ENCODE results near the gene PRIM1.
"Not testable (repeated sequence)": the region's sequence is repeated elsewhere in the genome, so short reads cannot be mapped to it uniquely, and the experiment has no call there.

The PRIM1 gene

GRCh38 chr12:56776654-56777053, 24.5 kb upstream of the PRIM1 start:
- Histone ChIP-seq H3K4me3 (ENCODE audit: low read length) (no peak overlapping the region), H3K27me3 (ENCODE audit: insufficient read depth, low read length) (no peaks in the 10 kb centered on the region), H2AFZ (ENCODE audit: low read depth, low read length) (no peak overlapping the region), H3K36me3 (ENCODE audit: insufficient read depth, low read length) (no peaks in the 10 kb centered on the region), H3K9me3 (ENCODE audit: low read length) (no peaks in the 10 kb centered on the region), H3K4me1 (ENCODE audit: insufficient read depth, low read length) (no peaks in the 10 kb centered on the region)

- H3K27me3 ChIP-seq (ENCODE audit: insufficient read depth, low read length) = no peaks in the 10 kb centered on the region
- no peaks in the 10 kb centered on the region for H3K36me3 ChIP-seq (ENCODE audit: insufficient read depth, low read length)
- no peak overlapping the region for H3K4me3 ChIP-seq (ENCODE audit: low read length)
These were observed 23.5 kb upstream of the PRIM1 start for GRCh38 chr12:56775638-56776037.

GRCh38 chr12:56773113-56773512, 21.0 kb upstream of the PRIM1 start:
- Histone ChIP-seq H3K4me1 (ENCODE audit: insufficient read depth, low read length) (no peaks in the 10 kb centered on the region), H3K27me3 (ENCODE audit: insufficient read depth, low read length) (no peaks in the 10 kb centered on the region), H2AFZ (ENCODE audit: low read depth, low read length) (no peak overlapping the region), H3K4me3 (ENCODE audit: low read length) (no peak overlapping the region), H3K36me3 (ENCODE audit: insufficient read depth, low read length) (no peaks in the 10 kb centered on the region), H3K9me3 (ENCODE audit: low read length) (no peaks in the 10 kb centered on the region)

More at GRCh38 chr12:56775638-56776037, 23.5 kb upstream of the PRIM1 start:
- H3K9me3 ChIP-seq (ENCODE audit: low read length) = no peaks in the 10 kb centered on the region
- H3K4me1 ChIP-seq (ENCODE audit: insufficient read depth, low read length) = no peaks in the 10 kb centered on the region
- no peak overlapping the region for H2AFZ ChIP-seq (ENCODE audit: low read depth, low read length)

GRCh38 chr12:56772625-56773024, 20.5 kb upstream of the PRIM1 start:
- Histone ChIP-seq H3K4me3 (ENCODE audit: low read length) (no peak overlapping the region), H3K9me3 (ENCODE audit: low read length) (no peaks in the 10 kb centered on the region), H3K36me3 (ENCODE audit: insufficient read depth, low read length) (no peaks in the 10 kb centered on the region), H3K27me3 (ENCODE audit: insufficient read depth, low read length) (no peaks in the 10 kb centered on the region), H2AFZ (ENCODE audit: low read depth, low read length) (no peak overlapping the region), H3K4me1 (ENCODE audit: insufficient read depth, low read length) (no peaks in the 10 kb centered on the region)

- Histone ChIP-seq H3K4me1 (ENCODE audit: insufficient read depth, low read length) (no peaks in the 10 kb centered on the region), H3K36me3 (ENCODE audit: insufficient read depth, low read length) (no peaks in the 10 kb centered on the region), H3K27me3 (ENCODE audit: insufficient read depth, low read length) (no peaks in the 10 kb centered on the region), H3K9me3 (ENCODE audit: low read length) (no peaks in the 10 kb centered on the region), H3K4me3 (ENCODE audit: low read length) (no peak overlapping the region), H2AFZ (ENCODE audit: low read depth, low read length) (peak overlapping the region; percentile 7)
These were observed 17.7 kb upstream of the PRIM1 start for GRCh38 chr12:56769868-56770267.

- Histone ChIP-seq H3K9me3 (ENCODE audit: low read length) (no peaks in the 10 kb centered on the region), H3K4me3 (ENCODE audit: low read length) (no peak overlapping the region), H3K4me1 (ENCODE audit: insufficient read depth, low read length) (no peaks in the 10 kb centered on the region), H3K36me3 (ENCODE audit: insufficient read depth, low read length) (no peaks in the 10 kb centered on the region), H3K27me3 (ENCODE audit: insufficient read depth, low read length) (no peaks in the 10 kb centered on the region), H2AFZ (ENCODE audit: low read depth, low read length) (no peak overlapping the region)
These were observed 16.3 kb upstream of the PRIM1 start for GRCh38 chr12:56768424-56768823.

- no peaks in the 10 kb centered on the region for H3K9me3 ChIP-seq (ENCODE audit: low read length)
These were observed 14.4 kb upstream of the PRIM1 start for GRCh38 chr12:56766535-56766934.

GRCh38 chr12:56763753-56764657, 11.9 kb upstream of the PRIM1 start:
- no peak overlapping the region for H3K4me3 ChIP-seq (ENCODE audit: low read length)
- no peaks in the 10 kb centered on the region for H3K4me1 ChIP-seq (ENCODE audit: insufficient read depth, low read length)
- no peak overlapping the region for H2AFZ ChIP-seq (ENCODE audit: low read depth, low read length)
- H3K27me3 ChIP-seq (ENCODE audit: insufficient read depth, low read length) = no peaks in the 10 kb centered on the region
- H3K9me3 ChIP-seq (ENCODE audit: low read length) = no peaks in the 10 kb centered on the region
- H3K36me3 ChIP-seq (ENCODE audit: insufficient read depth, low read length) = no peaks in the 10 kb centered on the region

More at GRCh38 chr12:56766535-56766934, 14.4 kb upstream of the PRIM1 start:
- H3K4me3 ChIP-seq (ENCODE audit: low read length) = no peak overlapping the region
- H3K27me3 ChIP-seq (ENCODE audit: insufficient read depth, low read length) = no peaks in the 10 kb centered on the region
- no peak overlapping the region for H2AFZ ChIP-seq (ENCODE audit: low read depth, low read length)
- no peaks in the 10 kb centered on the region for H3K4me1 ChIP-seq (ENCODE audit: insufficient read depth, low read length)
- H3K36me3 ChIP-seq (ENCODE audit: insufficient read depth, low read length) = no peaks in the 10 kb centered on the region

GRCh38 chr12:56761812-56762211, 9.7 kb upstream of the PRIM1 start:
- H3K4me3 ChIP-seq (ENCODE audit: low read length) = no peak overlapping the region
- peaks cover 3% of the 10 kb centered on the region for H3K9me3 ChIP-seq (ENCODE audit: low read length)
- no peaks in the 10 kb centered on the region for H3K27me3 ChIP-seq (ENCODE audit: insufficient read depth, low read length)
- H3K4me1 ChIP-seq (ENCODE audit: insufficient read depth, low read length) = no peaks in the 10 kb centered on the region
- H3K36me3 ChIP-seq (ENCODE audit: insufficient read depth, low read length) = no peaks in the 10 kb centered on the region
- no peak overlapping the region for H2AFZ ChIP-seq (ENCODE audit: low read depth, low read length)

- Histone ChIP-seq H3K36me3 (ENCODE audit: insufficient read depth, low read length) (no peaks in the 10 kb centered on the region), H2AFZ (ENCODE audit: low read depth, low read length) (no peak overlapping the region), H3K27me3 (ENCODE audit: insufficient read depth, low read length) (no peaks in the 10 kb centered on the region), H3K4me1 (ENCODE audit: insufficient read depth, low read length) (no peaks in the 10 kb centered on the region), H3K9me3 (ENCODE audit: low read length) (peaks cover 3% of the 10 kb centered on the region), H3K4me3 (ENCODE audit: low read length) (no peak overlapping the region)
These were observed 8.3 kb upstream of the PRIM1 start for GRCh38 chr12:56760460-56760859.

GRCh38 chr12:56759263-56759908, 7.3 kb upstream of the PRIM1 start:
- no peaks in the 10 kb centered on the region for H3K36me3 ChIP-seq (ENCODE audit: insufficient read depth, low read length)
- H3K27me3 ChIP-seq (ENCODE audit: insufficient read depth, low read length) = no peaks in the 10 kb centered on the region
- no peak overlapping the region for H3K4me3 ChIP-seq (ENCODE audit: low read length)
- no peaks in the 10 kb centered on the region for H3K4me1 ChIP-seq (ENCODE audit: insufficient read depth, low read length)
- no peak overlapping the region for H2AFZ ChIP-seq (ENCODE audit: low read depth, low read length)
- peaks cover 3% of the 10 kb centered on the region for H3K9me3 ChIP-seq (ENCODE audit: low read length)

GRCh38 chr12:56758728-56759262, 6.7 kb upstream of the PRIM1 start:
- Histone ChIP-seq H3K36me3 (ENCODE audit: insufficient read depth, low read length) (no peaks in the 10 kb centered on the region), H2AFZ (ENCODE audit: low read depth, low read length) (no peak overlapping the region)

GRCh38 chr12:56757971-56758370, 5.8 kb upstream of the PRIM1 start:
- H3K4me3 ChIP-seq (ENCODE audit: low read length); H3K9me3 ChIP-seq (ENCODE audit: low read length); H3K36me3 ChIP-seq (ENCODE audit: insufficient read depth, low read length); H2AFZ ChIP-seq (ENCODE audit: low read depth, low read length); H3K4me1 ChIP-seq (ENCODE audit: insufficient read depth, low read length); H3K27me3 ChIP-seq (ENCODE audit: insufficient read depth, low read length): not testable (repeated sequence)

More at GRCh38 chr12:56758728-56759262, 6.7 kb upstream of the PRIM1 start:
- no peaks in the 10 kb centered on the region for H3K4me1 ChIP-seq (ENCODE audit: insufficient read depth, low read length)
- H3K27me3 ChIP-seq (ENCODE audit: insufficient read depth, low read length) = no peaks in the 10 kb centered on the region
- peaks cover 3% of the 10 kb centered on the region for H3K9me3 ChIP-seq (ENCODE audit: low read length)
- H3K4me3 ChIP-seq (ENCODE audit: low read length) = no peak overlapping the region
